Measurements from ENCODE around the gene ADAP1. TPM values are rescaled to one million over a fixed set of nuclear protein-coding genes. Genes with fewer than 3 reads are reported as not detected.
A peak's percentile ranks its signal among the peaks of the same experiment; 100 is the strongest.

The ADAP1 gene
- polyA plus RNA-seq, 3 donors: 49.1 to 117 (median 72.2) TPM

DNA sequence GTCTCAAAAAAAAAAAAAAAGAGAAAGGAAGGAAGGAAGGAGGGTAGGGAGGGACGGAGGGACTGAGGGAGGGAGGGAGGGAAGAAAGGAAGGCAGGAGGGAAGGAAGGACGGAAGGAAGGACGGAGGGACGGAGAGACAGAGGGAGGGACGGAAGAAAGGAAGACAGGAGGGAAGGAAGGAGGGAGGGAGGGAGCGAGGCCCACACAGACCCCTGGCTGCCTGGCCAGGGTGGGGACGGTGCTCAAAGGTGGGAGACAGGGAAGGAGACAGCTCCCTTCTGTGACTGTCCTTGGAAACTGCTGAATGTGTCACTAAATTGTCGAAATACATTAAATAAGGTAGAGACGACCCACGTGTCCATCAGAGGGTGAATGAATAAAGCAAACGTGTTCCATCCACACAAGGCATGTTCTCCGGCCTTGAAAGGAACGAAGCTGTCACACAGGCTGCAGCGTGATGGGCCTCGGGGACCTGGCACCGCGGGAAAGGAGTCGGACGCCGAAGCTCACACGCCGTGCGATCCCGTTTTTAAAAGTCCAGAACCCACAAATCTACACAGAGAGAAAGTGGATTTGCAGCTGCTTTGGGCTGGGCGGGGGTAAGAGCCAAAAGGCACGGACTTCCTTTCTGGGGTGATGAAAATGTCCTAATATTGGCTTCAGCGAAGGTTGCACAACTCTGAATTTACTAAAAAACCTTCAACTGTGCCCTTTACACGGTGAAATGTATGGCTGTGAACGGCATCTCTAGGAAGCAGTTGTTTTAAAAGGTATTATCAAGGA lies 23.3 kb downstream of the ADAP1 start:
- no peak overlapping the region for H2AFZ ChIP-seq (ENCODE audit: insufficient read depth, low read depth, low read length, poor library complexity, severe bottlenecking)
- peaks cover 62% of the 10 kb centered on the region for H3K4me1 Mint-ChIP-seq
- 7% methylated on average over 14 of the region's 29 CpGs for WGBS (ENCODE audit: insufficient coverage)
- peak overlapping the region; percentile 96 to 100 (median 99) for H3K27ac Mint-ChIP-seq
- H3K79me2 ChIP-seq (ENCODE audit: insufficient read depth, low read length): peaks cover 64% of the 10 kb centered on the region
- H3K27ac ChIP-seq (ENCODE audit: low read depth in 1 of 2, low read length in 2 of 2): peak overlapping the region; percentile 96 to 98
- peak overlapping the region; percentile 45 for H3K4me2 ChIP-seq (replicated peaks; ENCODE audit: extremely low read depth, low read length, poor library complexity, severe bottlenecking)
- peaks cover 69 to 72% of the 10 kb centered on the region in 2 donors for H3K4me1 ChIP-seq (ENCODE audit: control insufficient read depth in 1 of 2, insufficient read depth in 2 of 2, low read length in 2 of 2)
- H3K4me3 ChIP-seq (replicated peaks in 1 of 3; ENCODE audit: low read depth in 2 of 3, low read length in 3 of 3): peak overlapping the region in 2 of 3 experiments; percentile 23 to 47
- intact Hi-C loops (cut with micrococcal nuclease): no loop called here
- H3K27me3 Mint-ChIP-seq (ENCODE audit: low read depth in 3 of 3): peaks cover 0 to 6% (median 3%) of the 10 kb centered on the region in 3 donors
- TF ChIP-seq, protein P1, sequence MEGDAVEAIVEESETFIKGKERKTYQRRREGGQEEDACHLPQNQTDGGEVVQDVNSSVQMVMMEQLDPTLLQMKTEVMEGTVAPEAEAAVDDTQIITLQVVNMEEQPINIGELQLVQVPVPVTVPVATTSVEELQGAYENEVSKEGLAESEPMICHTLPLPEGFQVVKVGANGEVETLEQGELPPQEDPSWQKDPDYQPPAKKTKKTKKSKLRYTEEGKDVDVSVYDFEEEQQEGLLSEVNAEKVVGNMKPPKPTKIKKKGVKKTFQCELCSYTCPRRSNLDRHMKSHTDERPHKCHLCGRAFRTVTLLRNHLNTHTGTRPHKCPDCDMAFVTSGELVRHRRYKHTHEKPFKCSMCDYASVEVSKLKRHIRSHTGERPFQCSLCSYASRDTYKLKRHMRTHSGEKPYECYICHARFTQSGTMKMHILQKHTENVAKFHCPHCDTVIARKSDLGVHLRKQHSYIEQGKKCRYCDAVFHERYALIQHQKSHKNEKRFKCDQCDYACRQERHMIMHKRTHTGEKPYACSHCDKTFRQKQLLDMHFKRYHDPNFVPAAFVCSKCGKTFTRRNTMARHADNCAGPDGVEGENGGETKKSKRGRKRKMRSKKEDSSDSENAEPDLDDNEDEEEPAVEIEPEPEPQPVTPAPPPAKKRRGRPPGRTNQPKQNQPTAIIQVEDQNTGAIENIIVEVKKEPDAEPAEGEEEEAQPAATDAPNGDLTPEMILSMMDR (IDR thresholded peaks at IDR 0.05): no peak
- peaks cover 35 to 57% of the 10 kb centered on the region in 2 donors for H3K36me3 Mint-ChIP-seq
- H3K9ac ChIP-seq (ENCODE audit: insufficient read depth, low read length, poor library complexity, severe bottlenecking): peak overlapping the region; percentile 70
- no peaks in the 10 kb centered on the region for H3K9me3 ChIP-seq (replicated peaks in 1 of 2; ENCODE audit: control insufficient read depth in 1 of 2, insufficient read depth in 1 of 2, low read length in 2 of 2)
- peaks cover 0 to 2% (median 0%) of the 10 kb centered on the region in 7 donors for H3K9me3 Mint-ChIP-seq
- no peaks in the 10 kb centered on the region for H3K27me3 ChIP-seq (ENCODE audit: control insufficient read depth in 2 of 2, insufficient read depth in 2 of 2, low read length in 2 of 2)
- H4K20me1 ChIP-seq (ENCODE audit: insufficient read depth, low read length): peaks cover 32% of the 10 kb centered on the region
- DNase-seq: peak; percentile 71 to 80 (median 76)
- H3K4me3 Mint-ChIP-seq: peak overlapping the region; percentile 59 to 63
- peaks cover 34 to 35% of the 10 kb centered on the region in 2 donors for H3K36me3 ChIP-seq (replicated peaks in 1 of 2; ENCODE audit: control insufficient read depth in 1 of 2, insufficient read depth in 2 of 2, low read length in 2 of 2)

DNA sequence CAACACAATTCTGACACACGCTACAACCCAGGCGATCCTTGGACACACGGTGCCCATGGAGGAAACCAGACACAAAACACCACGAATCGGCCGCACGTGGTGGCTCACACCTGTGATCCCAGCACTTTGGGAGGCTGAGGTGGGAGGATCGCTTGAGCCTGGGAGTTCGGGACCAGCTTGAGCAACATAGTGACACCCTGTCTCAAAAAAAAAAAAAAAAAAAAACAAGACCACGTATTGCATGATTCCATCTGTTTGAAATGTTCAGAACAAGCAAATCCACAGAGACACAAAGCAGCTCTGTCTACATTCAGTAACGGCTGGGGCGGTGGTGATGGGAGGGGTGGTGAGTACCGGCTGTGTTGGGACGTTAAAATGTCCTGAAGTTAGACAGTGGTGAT lies 25.2 kb downstream of the ADAP1 start:
- no peak for DNase-seq
- H3K27ac ChIP-seq (ENCODE audit: low read depth in 1 of 2, low read length in 2 of 2): peak overlapping the region; percentile 96 to 98

More for the DNA sequence above, 25.2 kb downstream of the ADAP1 start:
- TF ChIP-seq, protein P1 (IDR thresholded peaks at IDR 0.05): no peak
- peaks cover 14% of the 10 kb centered on the region for H4K20me1 ChIP-seq (ENCODE audit: insufficient read depth, low read length)
- no peak overlapping the region for H2AFZ ChIP-seq (ENCODE audit: insufficient read depth, low read depth, low read length, poor library complexity, severe bottlenecking)
- no peaks in the 10 kb centered on the region for H3K27me3 ChIP-seq (ENCODE audit: control insufficient read depth in 2 of 2, insufficient read depth in 2 of 2, low read length in 2 of 2)
- intact Hi-C loops (cut with micrococcal nuclease): loop anchor here in 1 of 2 donors (2.0 kb wide), 1 partner anchor 21 kb away; no protein-coding TSS in a partner anchor
- peaks cover 16 to 17% of the 10 kb centered on the region in 2 donors for H3K36me3 ChIP-seq (replicated peaks in 1 of 2; ENCODE audit: control insufficient read depth in 1 of 2, insufficient read depth in 2 of 2, low read length in 2 of 2)
- H3K9me3 ChIP-seq (replicated peaks in 1 of 2; ENCODE audit: control insufficient read depth in 1 of 2, insufficient read depth in 1 of 2, low read length in 2 of 2): no peaks in the 10 kb centered on the region
- Mint-ChIP-seq H3K4me3 (peak overlapping the region; percentile 70 to 81), H3K9me3 (peaks cover 0 to 2% (median 0%) of the 10 kb centered on the region in 7 donors), H3K4me1 (peaks cover 76% of the 10 kb centered on the region), H3K27me3 (ENCODE audit: low read depth in 3 of 3) (peaks cover 0 to 6% (median 3%) of the 10 kb centered on the region in 3 donors), H3K36me3 (peaks cover 31 to 49% of the 10 kb centered on the region in 2 donors), H3K27ac (peak overlapping the region; percentile 98 to 100 (median 99))
- peak overlapping the region; percentile 64 for H3K9ac ChIP-seq (ENCODE audit: insufficient read depth, low read length, poor library complexity, severe bottlenecking)
- H3K4me3 ChIP-seq (replicated peaks in 1 of 3; ENCODE audit: low read depth in 2 of 3, low read length in 3 of 3): no peak overlapping the region
- peaks cover 87 to 90% of the 10 kb centered on the region in 2 donors for H3K4me1 ChIP-seq (ENCODE audit: control insufficient read depth in 1 of 2, insufficient read depth in 2 of 2, low read length in 2 of 2)
- no peak overlapping the region for H3K4me2 ChIP-seq (replicated peaks; ENCODE audit: extremely low read depth, low read length, poor library complexity, severe bottlenecking)
- WGBS (ENCODE audit: insufficient coverage): 70% methylated on average over 2 of the region's 14 CpGs
- peaks cover 62% of the 10 kb centered on the region for H3K79me2 ChIP-seq (ENCODE audit: insufficient read depth, low read length)
